ENCODE data around the gene ITGB6.

ITGB6 gene

GRCh38 chr2:160199683-160200389 is at the start of gene ITGB6:
ITGB6 (minus strand) TSS chr2:160200272; CDS start chr2:160200063, 209 bp downstream.
- DNase-seq (ENCODE audit: low read depth, low spot score) = no peak

- no peak for DNase-seq (ENCODE audit: low read depth, low spot score)
These were observed 47.4 kb upstream of the ITGB6 start for GRCh38 chr2:160247296-160248035.

GRCh38 chr2:160246356-160246755 is 46.3 kb upstream of the ITGB6 start:
- no peak for DNase-seq (ENCODE audit: low read depth, low spot score)

GRCh38 chr2:160245614-160246155 is 45.6 kb upstream of the ITGB6 start:
- no peak for DNase-seq (ENCODE audit: low read depth, low spot score)

- no peak for DNase-seq (ENCODE audit: low read depth, low spot score)
These were observed 43.0 kb upstream of the ITGB6 start for GRCh38 chr2:160242893-160243564.

- no peak for DNase-seq (ENCODE audit: low read depth, low spot score)
These were observed 41.4 kb upstream of the ITGB6 start for GRCh38 chr2:160241251-160242137.

GRCh38 chr2:160239436-160239835 is 39.4 kb upstream of the ITGB6 start:
- DNase-seq (ENCODE audit: low read depth, low spot score) = no peak

- DNase-seq (ENCODE audit: low read depth, low spot score) = no peak
These were observed 38.3 kb upstream of the ITGB6 start for GRCh38 chr2:160238392-160238791.

GRCh38 chr2:160232905-160233475 is 32.9 kb upstream of the ITGB6 start:
- no peak for DNase-seq (ENCODE audit: low read depth, low spot score)

- no peak for DNase-seq (ENCODE audit: low read depth, low spot score)
These were observed 29.5 kb upstream of the ITGB6 start for GRCh38 chr2:160229591-160229990.

GRCh38 chr2:160228141-160228917 is 28.3 kb upstream of the ITGB6 start:
- DNase-seq (ENCODE audit: low read depth, low spot score) = no peak

- no peak for DNase-seq (ENCODE audit: low read depth, low spot score)
These were observed 27.3 kb upstream of the ITGB6 start for GRCh38 chr2:160227293-160227915.

GRCh38 chr2:160226367-160226766 is 26.3 kb upstream of the ITGB6 start:
- DNase-seq (ENCODE audit: low read depth, low spot score) = no peak

GRCh38 chr2:160225722-160226121 is 25.6 kb upstream of the ITGB6 start:
- DNase-seq (ENCODE audit: low read depth, low spot score) = no peak

GRCh38 chr2:160224507-160224906 is 24.4 kb upstream of the ITGB6 start:
- no peak for DNase-seq (ENCODE audit: low read depth, low spot score)

GRCh38 chr2:160224060-160224459 is 24.0 kb upstream of the ITGB6 start:
- DNase-seq (ENCODE audit: low read depth, low spot score) = no peak

GRCh38 chr2:160223560-160223959 is 23.5 kb upstream of the ITGB6 start:
- no peak for DNase-seq (ENCODE audit: low read depth, low spot score)

- no peak for DNase-seq (ENCODE audit: low read depth, low spot score)
These were observed 22.6 kb upstream of the ITGB6 start for GRCh38 chr2:160222546-160223283.

All from iPS DF 19.7 (cell line).